H9 (cell line): Measurements from ENCODE around the gene SLC16A7. TPM values are rescaled to one million over a fixed set of nuclear protein-coding genes. Genes with fewer than 3 reads are reported as not detected.

ENCODE experiments used
- DNase-seq: peaks from one replicate; pipeline ENCODE4 v3.0.0-alpha.2; 2017
- H2AFZ ChIP-seq: one replicate; pipeline ENCODE4 v1.6.1; 2013; ENCODE audit warnings: mild to moderate bottlenecking, low read length, control low read depth, moderate library complexity
- H2AK5ac ChIP-seq: 2 replicates; pipeline ENCODE4 v1.6.1; 2013; ENCODE audit warnings: low read length, control low read depth, mixed read lengths; ENCODE audit not compliant: insufficient read length
- H2BK120ac ChIP-seq: one replicate; pipeline ENCODE4 v1.6.1; 2013; ENCODE audit warnings: low read depth, mild to moderate bottlenecking, low read length, control low read depth, inconsistent platforms; ENCODE audit not compliant: poor library complexity, severe bottlenecking
- H2BK12ac ChIP-seq: 2 replicates; pipeline ENCODE4 v1.6.1; 2013; ENCODE audit warnings: low read length, control low read depth, mixed read lengths, low read depth; ENCODE audit not compliant: insufficient read length
- H2BK15ac ChIP-seq: 2 replicates; pipeline ENCODE4 v1.6.1; 2013; ENCODE audit warnings: low read depth, low read length, control low read depth
- H2BK20ac ChIP-seq: one replicate; pipeline ENCODE4 v1.6.1; 2013; ENCODE audit warnings: low read depth, mild to moderate bottlenecking, low read length, control low read depth, inconsistent platforms; ENCODE audit not compliant: poor library complexity, severe bottlenecking
- H2BK5ac ChIP-seq: 2 replicates; pipeline ENCODE4 v1.6.1; 2013; ENCODE audit warnings: low read length, control low read depth, mixed read lengths; ENCODE audit not compliant: insufficient read length
- H3K14ac ChIP-seq: 2 replicates; pipeline ENCODE4 v1.6.1; 2013; ENCODE audit warnings: low read length, control low read depth; ENCODE audit not compliant: insufficient read depth
- H3K18ac ChIP-seq: 2 replicates; pipeline ENCODE4 v1.6.1; 2013; ENCODE audit warnings: low read depth, mild to moderate bottlenecking, mixed read lengths, low read length, control low read depth; ENCODE audit not compliant: insufficient read length
- H3K23ac ChIP-seq: 2 replicates; pipeline ENCODE4 v1.6.1; 2013; ENCODE audit warnings: low read length, control low read depth, mixed read lengths, low read depth; ENCODE audit not compliant: insufficient read length
- H3K23me2 ChIP-seq: 2 replicates; pipeline ENCODE4 v1.6.1; 2013; ENCODE audit warnings: low read depth, mild to moderate bottlenecking, mixed read lengths, low read length, control low read depth; ENCODE audit not compliant: insufficient read length, poor library complexity, severe bottlenecking
- H3K27ac ChIP-seq: 2 replicates; pipeline ENCODE4 v1.5.1; 2013; ENCODE audit warnings: low read length, control low read depth, mixed read lengths, low read depth; ENCODE audit not compliant: insufficient read length
- H3K27me3 ChIP-seq: 2 replicates; pipeline ENCODE4 v1.6.1; 2013; ENCODE audit warnings: low read length, control low read depth, inconsistent platforms; ENCODE audit not compliant: insufficient read depth
- H3K4ac ChIP-seq: 2 replicates; pipeline ENCODE4 v1.6.1; 2013; ENCODE audit warnings: low read depth, mild to moderate bottlenecking, control low read depth, inconsistent platforms, low read length, moderate library complexity
- H3K4me1 ChIP-seq: 2 replicates; pipeline ENCODE4 v1.6.1; 2013; ENCODE audit warnings: low read length, control low read depth, inconsistent platforms; ENCODE audit not compliant: insufficient read depth
- H3K4me2 ChIP-seq: 2 replicates; pipeline ENCODE4 v1.6.1; 2013; ENCODE audit warnings: low read length, control low read depth, mixed read lengths; ENCODE audit not compliant: insufficient read length, insufficient read depth
- H3K56ac ChIP-seq: 2 replicates; pipeline ENCODE4 v1.6.1; 2013; ENCODE audit warnings: low read depth, mild to moderate bottlenecking, mixed read lengths, low read length, control low read depth; ENCODE audit not compliant: insufficient read length
- H3K79me1 ChIP-seq: 2 replicates; pipeline ENCODE4 v1.6.1; 2013; ENCODE audit warnings: low read depth, mild to moderate bottlenecking, moderate library complexity, low read length, control low read depth, inconsistent platforms; ENCODE audit not compliant: insufficient read depth, poor library complexity, severe bottlenecking
- H3K79me2 ChIP-seq: 2 replicates; pipeline ENCODE4 v1.6.1; 2013; ENCODE audit warnings: low read length, control low read depth, inconsistent platforms; ENCODE audit not compliant: insufficient read depth
- H3K9ac ChIP-seq: 2 replicates; pipeline ENCODE4 v1.6.1; 2013; ENCODE audit warnings: low read length, control low read depth, mixed read lengths; ENCODE audit not compliant: insufficient read length; ENCODE audit errors: extremely low read depth
- H3K9me3 ChIP-seq: one replicate; pipeline ENCODE4 v1.6.1; 2013; ENCODE audit warnings: low read depth, low read length, inconsistent platforms; ENCODE audit not compliant: control insufficient read depth
- H3T11ph ChIP-seq: one replicate; pipeline ENCODE4 v1.6.1; 2013; ENCODE audit warnings: mild to moderate bottlenecking, low read length, control low read depth, inconsistent platforms
- H4K20me1 ChIP-seq: one replicate; pipeline ENCODE4 v1.6.1; 2013; ENCODE audit not compliant: control insufficient read depth, insufficient read length, insufficient read depth
- H4K5ac ChIP-seq: 2 replicates; pipeline ENCODE4 v1.6.1; 2013; ENCODE audit warnings: low read depth, mild to moderate bottlenecking, mixed read lengths, low read length, control low read depth; ENCODE audit not compliant: insufficient read length
- H4K8ac ChIP-seq: replicated peaks from 2 replicates; pipeline ENCODE4 v1.6.1; 2013; ENCODE audit warnings: low read length, control low read depth, mixed read lengths, low read depth; ENCODE audit not compliant: insufficient read length
- H4K91ac ChIP-seq: 2 replicates; pipeline ENCODE4 v1.6.1; 2013; ENCODE audit warnings: low read depth, mild to moderate bottlenecking, moderate library complexity, mixed read lengths, low read length, control low read depth; ENCODE audit not compliant: insufficient read length
- H3K27ac Mint-ChIP-seq, 3 experiments: 2 replicates in 2 of 3; 3 replicates in 1 of 3; pipeline ENCODE4 v1.8.0; 2020 to 2021; ENCODE audit warnings: mixed read lengths in 3 of 3, mild to moderate bottlenecking in 1 of 3, moderate library complexity in 1 of 3
- H3K27me3 Mint-ChIP-seq: 2 replicates; pipeline ENCODE4 v1.8.0; 2021; ENCODE audit warnings: low read depth, mild to moderate bottlenecking, moderate library complexity, mixed read lengths
- H3K36me3 Mint-ChIP-seq, 3 experiments: 2 replicates in 2 of 3; 3 replicates in 1 of 3; pipeline ENCODE4 v1.8.0; 2020 to 2021; ENCODE audit warnings: low read depth in 3 of 3, mixed read lengths in 3 of 3; ENCODE audit not compliant: insufficient read depth in 1 of 3
- H3K4me1 Mint-ChIP-seq, 2 experiments: 2 replicates each; pipeline ENCODE4 v1.8.0; 2020; ENCODE audit warnings: mixed read lengths in 2 of 2
- H3K4me3 Mint-ChIP-seq, 2 experiments: 2 replicates in 1 of 2; 3 replicates in 1 of 2; pipeline ENCODE4 v1.8.0; 2020 to 2021; ENCODE audit warnings: mild to moderate bottlenecking in 2 of 2, mixed read lengths in 2 of 2, moderate library complexity in 1 of 2
- H3K9me3 Mint-ChIP-seq, 2 experiments: 2 replicates in 1 of 2; 3 replicates in 1 of 2; pipeline ENCODE4 v1.8.0; 2020; ENCODE audit warnings: mild to moderate bottlenecking in 2 of 2, mixed read lengths in 2 of 2, moderate library complexity in 1 of 2
- total RNA-seq: library from RNA; stranded (reverse); gene quantifications from 2 replicates; pipeline ENCODE4 v1.2.1, GENCODE V29; 2021
- TF ChIP-seq, protein P1 (sequence below): fragments of 200-600 bp; sonication (generic); conservative IDR thresholded peaks from 3 replicates; pipeline ENCODE4 v1.8.0; 2021; ENCODE audit warnings: antibody characterized with exemption, mild to moderate bottlenecking

Gene SLC16A7
- total RNA-seq, 1 experiment from 2014 or later: 2.2 TPM

DNA sequence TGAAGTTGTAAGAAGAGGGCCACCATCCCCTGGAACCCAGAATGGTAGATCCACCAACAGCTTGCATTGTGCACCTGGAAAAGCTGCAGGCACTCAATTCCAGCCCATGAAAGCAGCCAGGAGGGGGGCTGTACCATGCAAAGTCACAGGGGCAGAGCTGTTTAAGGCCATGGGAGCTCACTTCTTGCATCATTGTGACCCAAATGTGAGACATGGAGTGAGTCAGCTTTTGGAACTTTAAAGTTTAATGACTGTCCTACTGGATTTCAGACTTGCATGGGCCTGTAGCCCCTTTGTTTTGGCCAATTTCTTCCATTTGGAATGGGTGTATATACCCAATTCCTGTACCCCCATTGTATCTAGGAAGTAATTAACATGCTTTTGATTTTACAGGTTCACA lies 50.8 kb downstream of the SLC16A7 start:
- no peak overlapping the region for H3K4me2 ChIP-seq
- H2AK5ac ChIP-seq: no peak overlapping the region
- no peaks in the 10 kb centered on the region for H4K20me1 ChIP-seq
- H2BK12ac ChIP-seq: no peak overlapping the region
- no peak overlapping the region for H3K23ac ChIP-seq
- H3K79me2 ChIP-seq: no peaks in the 10 kb centered on the region
- H4K8ac ChIP-seq: no peak overlapping the region
- peaks cover 3% of the 10 kb centered on the region for H3K23me2 ChIP-seq
- no peaks in the 10 kb centered on the region for H3K79me1 ChIP-seq
- TF ChIP-seq, protein P1, sequence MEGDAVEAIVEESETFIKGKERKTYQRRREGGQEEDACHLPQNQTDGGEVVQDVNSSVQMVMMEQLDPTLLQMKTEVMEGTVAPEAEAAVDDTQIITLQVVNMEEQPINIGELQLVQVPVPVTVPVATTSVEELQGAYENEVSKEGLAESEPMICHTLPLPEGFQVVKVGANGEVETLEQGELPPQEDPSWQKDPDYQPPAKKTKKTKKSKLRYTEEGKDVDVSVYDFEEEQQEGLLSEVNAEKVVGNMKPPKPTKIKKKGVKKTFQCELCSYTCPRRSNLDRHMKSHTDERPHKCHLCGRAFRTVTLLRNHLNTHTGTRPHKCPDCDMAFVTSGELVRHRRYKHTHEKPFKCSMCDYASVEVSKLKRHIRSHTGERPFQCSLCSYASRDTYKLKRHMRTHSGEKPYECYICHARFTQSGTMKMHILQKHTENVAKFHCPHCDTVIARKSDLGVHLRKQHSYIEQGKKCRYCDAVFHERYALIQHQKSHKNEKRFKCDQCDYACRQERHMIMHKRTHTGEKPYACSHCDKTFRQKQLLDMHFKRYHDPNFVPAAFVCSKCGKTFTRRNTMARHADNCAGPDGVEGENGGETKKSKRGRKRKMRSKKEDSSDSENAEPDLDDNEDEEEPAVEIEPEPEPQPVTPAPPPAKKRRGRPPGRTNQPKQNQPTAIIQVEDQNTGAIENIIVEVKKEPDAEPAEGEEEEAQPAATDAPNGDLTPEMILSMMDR: no peak
- H3K9ac ChIP-seq: no peak overlapping the region
- no peaks in the 10 kb centered on the region for H3K27me3 ChIP-seq
- Mint-ChIP-seq H3K27ac (no peak overlapping the region), H3K9me3 (peaks cover 3 to 8% of the 10 kb centered on the region in 2 experiments; a peak in 3 of 5 replicates), H3K4me3 (no peak overlapping the region), H3K27me3 (no peaks in the 10 kb centered on the region), H3K4me1 (no peaks in the 10 kb centered on the region), H3K36me3 (peaks cover 1 to 4% (median 4%) of the 10 kb centered on the region in 3 experiments; a peak in 4 of 7 replicates)
- H3K56ac ChIP-seq: no peak overlapping the region
- no peak overlapping the region for H3K4ac ChIP-seq
- H2BK15ac ChIP-seq: no peak overlapping the region
- no peak overlapping the region for H4K91ac ChIP-seq
- no peak overlapping the region for H2BK5ac ChIP-seq
- no peak overlapping the region for H2BK120ac ChIP-seq
- no peak overlapping the region for H3K14ac ChIP-seq
- H3K18ac ChIP-seq: no peak overlapping the region
- H4K5ac ChIP-seq: no peak overlapping the region
- no peak for DNase-seq
- H2AFZ ChIP-seq: no peak overlapping the region
- H2BK20ac ChIP-seq: no peak overlapping the region
- no peaks in the 10 kb centered on the region for H3K9me3 ChIP-seq
- H3K27ac ChIP-seq: no peak overlapping the region
- H3K4me1 ChIP-seq: no peaks in the 10 kb centered on the region
- H3T11ph ChIP-seq: no peak overlapping the region
